Forelimb muscle (tissue), 1 donor: ENCODE data around the gene MYH15. TPM values are rescaled to one million over a fixed set of nuclear protein-coding genes. Genes with fewer than 3 reads are reported as not detected.
"Not testable (repeated sequence)": the region's sequence is repeated elsewhere in the genome, so short reads cannot be mapped to it uniquely, and the experiment has no call there.

ENCODE experiments used
- DNase-seq: peaks from one replicate; pipeline ENCODE4 v3.0.0-alpha.2; 2013; ENCODE audit warnings: low read depth
- polyA plus RNA-seq: library from polyadenylated mRNA; unstranded; fragments of 120-200 nt; gene quantifications from one replicate; pipeline ENCODE4 v1.2.1, GENCODE V29; 2013; ENCODE audit not compliant: insufficient read length

The MYH15 gene
- polyA plus RNA-seq, 1 donor = 0.67 TPM

DNA sequence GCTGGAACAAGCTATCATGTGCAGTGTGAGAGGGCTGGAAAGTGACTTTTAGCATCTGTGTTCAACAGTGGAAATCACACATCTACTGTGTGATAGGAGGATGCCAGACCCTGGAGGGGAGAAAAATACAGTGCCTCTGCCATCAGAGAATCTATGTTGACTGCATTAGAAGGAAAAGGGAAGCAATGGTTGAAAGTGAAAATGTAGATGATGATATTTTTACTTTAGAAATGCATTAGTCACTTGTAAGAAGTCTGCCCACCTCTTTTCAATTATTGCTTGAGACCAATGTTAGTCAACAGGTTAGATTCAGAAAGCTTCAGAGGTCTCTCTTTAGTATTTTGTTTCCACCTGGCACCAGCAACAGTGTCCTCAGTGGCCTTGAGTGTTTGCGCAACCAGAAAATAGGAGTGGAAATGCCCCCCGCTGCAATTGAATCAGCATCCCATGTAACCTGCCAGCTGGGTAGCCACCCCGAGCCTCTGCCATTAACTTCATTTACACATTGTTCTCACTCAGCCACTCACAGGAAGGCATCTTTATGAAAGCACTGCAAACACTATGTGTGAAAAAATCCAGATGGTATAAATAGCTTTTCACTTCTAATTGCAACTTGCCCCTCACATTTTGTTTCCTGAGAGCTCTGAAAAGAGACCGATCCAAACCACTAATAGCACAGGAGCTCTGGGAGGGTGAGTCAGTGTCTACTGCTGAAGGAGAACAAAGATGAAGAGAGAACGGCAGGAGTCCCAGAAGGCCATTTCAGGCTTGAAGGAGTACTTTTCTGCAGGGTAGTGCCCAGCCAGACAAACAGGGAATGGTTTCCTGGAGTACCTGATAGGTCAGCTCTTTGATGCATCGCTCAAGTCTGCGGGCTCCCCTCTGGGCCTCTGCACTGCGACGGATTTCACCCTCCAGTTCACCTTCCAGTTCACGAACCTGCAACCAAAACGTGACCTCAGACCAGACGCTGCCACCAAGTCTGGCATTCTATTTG lies 122.0 kb downstream of the MYH15 start:
- DNase-seq = no peak

DNA sequence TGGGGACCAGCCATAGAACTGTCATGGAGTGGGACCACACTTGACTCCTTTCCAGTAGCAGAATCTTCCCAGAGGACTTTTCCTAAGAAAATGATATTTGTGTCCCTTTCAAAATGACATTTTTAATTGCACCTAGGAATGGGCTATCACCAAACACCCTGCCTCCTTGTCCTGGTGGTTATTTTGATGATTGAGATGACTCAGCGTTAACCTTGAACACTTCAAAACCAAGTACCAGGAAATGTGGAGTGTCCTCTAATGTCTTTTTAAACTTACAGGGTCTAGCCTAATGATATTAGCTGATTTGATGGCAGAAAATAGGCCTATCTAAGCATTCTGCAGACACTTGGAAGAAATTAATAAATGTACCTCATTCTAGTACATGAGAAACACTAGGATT lies 123.3 kb downstream of the MYH15 start:
- no peak for DNase-seq

DNA sequence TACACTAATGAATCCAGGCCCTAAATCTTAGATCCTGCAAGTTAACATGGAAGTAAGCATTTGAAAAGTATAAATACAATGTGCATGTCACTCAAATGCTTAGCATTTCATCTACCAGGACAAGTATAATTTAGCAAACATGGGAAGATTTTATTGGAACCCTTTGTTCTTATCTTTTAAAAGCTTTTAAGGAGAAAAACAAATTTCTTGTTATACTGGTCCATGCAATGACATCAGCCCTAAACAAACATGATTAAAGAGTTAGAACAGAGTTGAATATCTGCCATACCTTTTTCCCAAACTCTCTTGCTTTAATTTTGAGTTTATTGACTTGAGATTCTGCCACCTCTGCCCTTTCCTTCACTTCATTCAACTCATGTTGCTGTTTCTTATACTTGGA lies 127.1 kb downstream of the MYH15 start:
- no peak for DNase-seq

DNA sequence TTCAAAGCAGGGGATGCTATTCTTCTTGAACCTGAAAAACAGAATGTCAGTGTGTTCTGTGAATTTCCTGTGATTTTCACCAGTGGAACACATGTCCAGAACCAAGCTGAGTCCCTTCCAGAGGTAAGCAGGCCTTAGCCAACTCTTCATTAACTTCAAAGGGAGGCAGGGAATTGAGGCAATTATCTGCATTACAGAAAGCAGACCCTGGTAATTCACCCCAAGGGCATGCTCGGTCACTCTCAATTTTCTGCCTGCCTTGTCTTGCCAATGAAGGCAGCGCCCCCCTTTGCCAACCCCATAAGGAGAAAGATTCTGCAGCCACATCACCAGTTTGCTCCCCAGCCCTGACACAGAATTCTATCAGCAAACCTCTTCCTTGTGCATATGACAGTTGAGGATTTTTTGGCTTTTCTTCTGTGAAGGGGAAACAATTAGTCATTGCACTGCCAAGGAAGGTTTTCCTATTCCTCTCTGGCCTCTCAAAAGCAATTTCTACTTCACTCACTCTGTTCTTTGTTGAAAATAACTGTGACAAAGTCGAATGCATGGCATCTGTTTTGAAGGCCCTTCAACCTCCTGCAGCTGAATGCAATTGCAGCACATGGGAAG lies 128.8 kb downstream of the MYH15 start:
- DNase-seq = no peak

DNA sequence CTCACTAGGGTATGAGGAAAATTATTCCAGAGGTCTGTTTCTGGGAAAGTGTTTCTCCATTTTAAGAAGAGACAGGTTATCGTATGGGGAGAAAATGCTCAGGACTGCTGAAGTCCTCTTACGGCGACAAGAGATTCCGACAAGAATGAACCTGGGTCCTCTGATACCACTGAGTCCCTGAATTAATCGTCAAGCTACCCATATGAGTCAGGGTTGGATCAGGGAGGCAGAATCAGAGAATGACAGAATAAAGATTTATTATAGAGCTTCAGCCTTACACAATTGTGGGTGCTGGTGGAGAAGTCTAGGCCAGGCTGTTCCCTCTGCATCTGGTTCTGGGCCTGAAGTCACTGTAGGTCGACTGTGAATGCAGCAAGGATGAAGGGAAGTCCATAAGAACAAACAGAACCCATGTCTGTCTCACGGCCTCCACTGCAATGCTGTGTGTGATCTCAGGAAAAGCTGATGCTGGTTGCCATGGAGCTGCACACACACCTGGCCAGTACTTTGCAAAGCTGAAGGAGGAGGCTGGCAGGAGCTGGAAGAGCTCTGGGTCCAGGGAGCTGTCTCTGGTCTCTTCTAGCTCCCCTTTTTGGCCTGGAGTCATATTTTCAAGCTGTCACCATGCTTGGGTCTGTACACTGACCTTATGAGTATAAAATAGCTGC lies 130.1 kb downstream of the MYH15 start:
- no peak for DNase-seq

DNA sequence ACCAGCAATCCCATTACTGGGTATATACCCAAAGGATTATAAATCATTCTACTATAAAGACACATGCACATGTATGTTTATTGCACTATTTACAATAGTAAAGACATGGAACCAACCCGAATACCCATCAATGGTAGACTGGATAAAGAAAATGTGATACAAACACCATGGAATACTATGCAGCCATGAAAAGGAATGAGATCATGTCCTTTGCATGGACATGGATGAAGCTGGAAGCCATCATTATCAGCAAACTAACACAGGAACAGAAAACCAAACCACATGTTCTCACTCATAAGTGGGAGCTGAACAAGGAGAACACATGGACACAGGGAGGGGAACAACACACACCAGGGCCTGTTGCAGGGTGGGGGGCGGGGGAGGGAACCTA lies 131.4 kb downstream of the MYH15 start:
- not testable (repeated sequence) for DNase-seq

DNA sequence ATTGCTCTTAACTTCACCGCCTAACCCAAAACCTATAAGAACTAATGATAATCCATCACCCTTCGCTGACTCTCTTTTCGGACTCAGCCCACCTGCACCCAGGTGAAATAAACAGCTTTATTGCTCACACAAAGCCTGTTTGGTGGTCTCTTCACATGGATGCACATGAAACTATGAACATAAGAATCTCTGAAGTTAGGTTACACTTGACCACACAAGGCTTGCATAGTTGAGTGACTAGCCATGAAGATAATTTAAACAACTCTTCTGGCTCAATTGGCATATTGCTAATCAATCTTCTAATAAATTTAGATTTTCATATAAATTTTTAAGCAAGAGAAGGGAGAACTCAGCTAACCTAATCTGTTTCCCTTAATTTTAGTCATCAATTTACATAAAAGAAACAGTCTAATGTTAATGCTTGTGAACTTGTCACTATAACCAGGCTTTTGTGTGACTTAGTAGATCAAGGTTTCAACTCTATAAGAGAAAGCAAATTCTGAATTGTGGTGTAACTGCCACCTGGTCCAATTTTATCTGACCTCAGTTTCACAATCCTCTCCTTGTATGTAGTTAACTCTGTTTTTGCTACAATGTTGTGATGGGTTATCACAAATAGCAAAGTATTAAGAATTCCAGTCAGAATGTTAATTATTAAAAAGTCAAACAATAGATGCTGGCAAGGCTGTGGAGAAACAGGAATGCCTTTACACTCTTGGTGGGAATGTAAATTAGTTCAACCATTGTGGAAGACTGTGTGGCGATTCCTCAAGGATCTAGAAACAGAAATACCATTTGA lies 132.0 kb downstream of the MYH15 start:
- DNase-seq = no peak

DNA sequence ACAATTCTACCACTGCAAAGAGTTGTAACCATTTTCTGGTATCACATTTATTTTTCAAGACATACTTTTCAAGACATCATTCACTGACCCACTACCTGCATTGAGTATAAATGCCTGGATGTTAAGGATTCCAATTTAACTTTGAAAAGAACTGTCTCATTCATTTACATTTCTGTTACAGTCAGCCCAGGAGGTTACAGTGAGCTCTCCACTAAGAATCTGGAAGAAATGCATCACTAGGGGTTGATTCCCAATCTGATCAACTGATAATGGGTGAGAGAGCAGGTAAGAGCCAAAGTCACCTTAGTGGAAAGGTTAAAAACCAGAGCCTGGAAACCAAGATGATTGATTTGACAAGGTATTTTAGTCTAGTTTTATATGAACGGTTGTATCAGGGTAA lies 133.0 kb downstream of the MYH15 start:
- no peak for DNase-seq

DNA sequence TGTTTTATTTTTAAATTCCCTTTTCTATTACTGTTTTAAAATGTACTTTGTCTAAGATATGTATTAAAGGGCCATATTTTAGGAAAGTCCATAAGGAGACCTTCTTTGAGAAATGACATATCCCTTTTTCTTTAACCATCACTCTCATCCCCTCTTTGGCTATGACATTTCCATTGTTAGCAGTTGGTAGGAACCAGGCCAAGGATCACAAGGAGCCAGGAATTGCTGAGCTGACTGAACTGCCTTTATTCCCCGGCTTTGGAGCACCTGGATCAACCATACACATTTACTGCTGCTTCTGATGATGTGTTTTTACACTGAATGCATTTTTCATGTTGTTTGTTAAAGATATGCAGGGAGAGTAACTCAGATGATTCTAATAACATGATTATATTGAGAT lies 134.4 kb downstream of the MYH15 start:
- no peak for DNase-seq

DNA sequence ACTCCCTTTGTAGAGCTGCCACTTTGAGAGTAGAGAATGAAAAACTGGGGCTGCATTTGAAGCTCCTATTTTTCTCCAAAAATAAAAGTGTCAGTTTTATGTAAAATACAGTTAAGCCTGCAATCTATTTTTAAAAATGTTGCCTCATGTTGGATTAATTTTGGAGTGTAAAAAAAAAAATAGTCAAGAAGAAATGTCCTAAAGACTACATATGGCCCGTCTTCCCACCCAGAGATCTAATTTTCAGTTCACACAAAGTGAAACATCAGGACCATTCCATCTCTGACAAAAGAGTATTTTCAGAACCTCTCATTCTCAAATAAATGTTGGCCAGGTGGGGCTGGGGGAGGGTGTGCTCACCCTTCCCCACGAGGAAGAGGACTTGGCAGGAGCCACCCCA lies 151.4 kb downstream of the MYH15 start:
- DNase-seq = no peak

DNA sequence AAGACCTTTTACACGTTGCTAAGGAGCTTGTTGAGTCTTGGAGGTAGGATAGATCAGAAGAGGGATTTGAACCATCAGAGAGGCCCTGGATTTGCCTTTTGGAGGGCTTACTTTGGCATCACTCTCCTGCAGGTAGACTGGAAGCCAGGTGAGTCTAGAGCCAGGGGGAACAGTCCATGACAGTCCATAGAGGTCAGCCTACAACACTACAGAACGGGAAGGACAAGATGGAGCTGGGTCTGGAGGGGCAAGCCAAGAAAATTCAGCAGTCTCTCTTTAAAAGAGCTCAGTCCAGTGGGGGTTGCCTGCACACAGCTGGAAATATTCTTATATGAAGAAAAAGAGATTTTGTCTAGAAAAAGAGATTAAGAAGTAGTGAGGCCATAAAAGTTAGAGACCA lies 153.4 kb downstream of the MYH15 start:
- DNase-seq = no peak

DNA sequence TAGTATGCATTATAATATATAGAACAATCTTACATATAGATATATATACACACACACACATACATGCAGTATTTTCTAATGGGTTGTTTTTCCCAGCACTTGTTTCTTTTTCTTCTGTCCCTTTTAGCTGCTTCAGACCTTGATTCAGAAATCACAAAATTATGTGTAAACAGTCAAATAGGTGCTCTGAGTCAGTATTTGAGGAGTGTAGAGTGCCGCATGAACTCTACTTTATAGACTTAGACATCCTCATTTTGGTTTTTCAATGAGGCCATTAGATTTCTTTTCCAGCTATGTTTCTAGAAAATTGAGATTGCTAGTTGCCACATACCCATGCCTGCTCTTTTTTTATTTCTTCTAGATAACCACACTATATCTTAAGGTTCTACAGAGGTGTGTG lies 155.8 kb downstream of the MYH15 start:
- DNase-seq = no peak

DNA sequence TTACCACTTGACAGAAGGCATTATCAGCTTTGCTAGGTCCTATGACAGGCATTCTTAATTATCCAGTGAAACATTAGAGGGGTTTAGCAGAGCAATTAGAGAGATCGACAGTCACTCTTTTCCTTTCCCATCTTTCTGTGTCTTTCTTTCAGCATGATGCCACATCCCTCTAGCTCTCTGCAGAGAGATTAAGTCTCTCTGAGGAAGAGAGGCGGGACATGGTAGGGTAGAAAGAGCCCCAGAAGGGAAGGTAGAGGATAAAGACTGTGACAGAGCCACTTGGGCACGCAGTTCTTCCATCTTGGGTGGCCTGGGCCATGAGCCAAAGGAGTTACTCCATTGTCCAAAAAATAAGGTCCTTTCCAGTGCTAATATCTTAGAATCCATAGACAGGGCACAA lies 158.2 kb downstream of the MYH15 start:
- no peak for DNase-seq

DNA sequence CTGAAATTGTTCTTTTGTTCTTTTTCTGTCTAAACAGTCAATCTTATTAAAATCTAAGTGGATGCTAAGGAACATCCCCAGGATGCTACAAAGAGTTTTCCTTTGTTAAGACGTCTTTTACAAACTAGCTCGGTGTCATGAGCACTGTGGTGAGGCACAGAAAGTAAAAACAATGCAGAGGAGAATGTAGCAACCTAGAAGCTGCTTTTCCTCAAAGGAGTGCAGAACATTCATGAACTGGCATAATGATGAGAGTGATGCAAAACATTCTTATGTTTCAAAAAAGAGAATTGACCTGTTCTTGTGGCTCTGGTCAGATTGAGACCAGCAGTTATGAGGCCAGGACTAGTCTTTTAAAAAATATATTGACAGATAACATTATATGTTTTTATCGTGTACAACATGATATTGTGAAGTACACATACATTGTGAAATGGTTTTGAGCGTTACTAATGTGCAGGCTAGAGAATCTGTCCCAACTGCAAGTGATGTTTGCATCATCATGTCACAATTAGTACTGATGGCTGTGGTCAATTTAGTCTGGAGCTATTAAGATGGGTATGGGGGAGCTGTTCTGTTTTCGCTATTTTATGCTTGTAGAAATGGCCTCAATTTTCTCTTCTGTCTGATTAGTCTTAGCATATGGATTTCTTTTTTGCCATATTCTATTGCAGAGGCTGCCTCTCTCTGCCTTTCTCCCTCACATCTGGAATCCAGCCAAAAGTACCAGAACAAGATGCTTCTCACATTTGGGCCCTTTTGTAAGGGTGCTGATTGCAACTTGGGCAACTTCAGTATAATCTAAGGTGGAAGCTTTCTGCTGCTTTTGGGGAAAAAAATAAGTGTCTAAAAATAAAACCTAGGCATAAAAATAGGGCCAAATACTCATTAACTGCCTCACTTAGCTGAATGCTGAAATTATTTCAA lies 163.8 kb downstream of the MYH15 start:
- DNase-seq = no peak

DNA sequence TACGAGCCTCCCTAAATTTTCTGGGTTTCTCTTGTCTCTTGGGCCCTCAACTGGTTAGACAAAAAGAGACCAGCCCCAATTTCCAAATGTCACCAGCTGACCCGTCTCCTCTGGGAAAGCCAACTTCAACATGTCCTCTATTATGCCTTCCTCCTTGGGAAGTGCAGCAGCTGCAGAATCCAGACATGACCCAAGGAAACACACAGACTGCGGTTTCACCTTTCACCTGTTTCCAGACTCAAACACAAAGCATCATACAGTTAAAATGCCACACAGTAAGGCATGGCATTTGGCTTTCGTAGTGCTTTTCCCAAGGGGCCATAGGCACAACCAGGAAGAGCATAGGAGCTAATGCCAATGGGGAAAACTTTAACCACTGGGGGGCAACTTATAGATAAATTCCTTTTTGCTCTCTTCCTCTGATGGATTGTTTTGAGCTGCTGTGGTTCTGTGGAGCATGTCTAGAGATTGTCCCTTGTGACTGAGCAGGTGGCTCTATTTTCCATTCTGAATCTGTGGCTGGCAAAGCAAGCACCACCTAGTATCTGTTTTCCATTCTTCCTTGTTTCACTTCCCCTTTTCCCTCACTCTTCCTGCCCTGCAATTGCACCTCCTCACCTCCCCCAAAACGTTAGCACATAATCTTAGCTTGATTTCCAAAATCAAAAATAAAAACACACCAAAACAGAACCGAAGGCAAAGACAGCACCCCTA lies 164.7 kb downstream of the MYH15 start:
- no peak for DNase-seq

DNA sequence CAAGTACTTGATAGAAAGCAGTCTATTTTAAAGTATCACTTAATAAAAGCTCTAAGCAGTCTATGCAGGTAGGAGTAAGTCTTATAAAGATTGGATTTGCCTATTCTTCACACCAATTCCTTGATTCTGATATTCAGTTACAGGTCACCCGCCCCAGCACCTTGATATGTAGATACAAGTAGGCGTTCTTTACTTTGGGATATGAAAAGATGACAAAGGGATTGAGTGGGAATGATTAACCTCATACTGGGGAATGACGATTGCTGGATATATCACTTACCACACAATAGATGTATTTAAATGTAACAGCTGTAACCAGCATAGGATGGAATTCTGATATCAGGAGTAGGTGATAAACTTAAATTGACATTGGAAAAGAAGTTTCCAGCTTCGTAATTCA lies 166.9 kb downstream of the MYH15 start:
- DNase-seq = no peak

DNA sequence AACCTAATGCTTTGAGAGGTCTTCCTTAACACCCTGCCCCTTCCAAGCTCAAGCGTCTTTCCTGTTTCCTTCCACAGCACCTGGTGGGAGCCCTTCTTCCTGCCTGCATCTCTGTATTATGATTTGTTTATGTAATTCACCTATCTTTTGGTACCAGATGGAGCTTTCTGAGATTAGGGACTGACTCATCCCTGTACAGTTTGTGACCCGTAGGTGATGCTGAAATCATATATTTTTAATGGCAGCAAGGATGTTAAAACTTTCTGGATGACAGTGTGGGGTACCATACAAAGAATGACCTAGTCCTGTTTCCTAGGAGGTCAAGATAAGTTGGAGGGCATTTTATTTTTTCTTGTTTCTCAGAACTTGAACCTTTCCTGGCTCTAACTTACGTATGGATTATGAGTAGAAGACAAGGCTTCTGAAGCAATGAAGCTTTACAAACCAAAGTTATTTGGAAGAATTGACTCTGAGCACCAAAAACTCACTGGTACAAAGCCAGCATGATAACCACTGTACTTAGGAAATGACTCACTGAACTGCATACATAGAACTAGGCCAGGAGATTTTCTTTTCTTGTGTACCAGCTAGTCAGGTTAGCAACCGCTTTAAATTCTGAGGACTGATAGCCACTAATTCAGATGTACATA lies 167.4 kb downstream of the MYH15 start:
- DNase-seq = no peak

DNA sequence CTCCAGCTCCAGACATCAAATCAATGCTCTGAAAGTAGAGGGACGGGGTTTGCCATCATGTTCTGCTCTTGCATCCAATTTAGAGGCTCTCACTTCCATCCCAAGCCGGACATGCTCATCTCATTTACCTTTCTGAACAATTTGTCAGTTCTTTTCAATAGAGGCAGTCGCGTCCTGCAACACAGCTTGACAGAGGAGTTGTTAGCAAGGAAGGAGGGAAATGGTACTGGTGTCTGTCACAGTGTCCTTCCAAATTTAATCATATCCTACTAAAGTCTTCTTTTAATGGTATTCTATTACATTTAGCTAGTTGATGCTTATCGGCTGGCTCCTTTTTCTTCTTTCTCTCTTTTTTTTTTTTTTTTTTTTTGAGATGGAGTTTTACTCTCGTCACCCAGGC lies 168.5 kb downstream of the MYH15 start:
- no peak for DNase-seq

DNA sequence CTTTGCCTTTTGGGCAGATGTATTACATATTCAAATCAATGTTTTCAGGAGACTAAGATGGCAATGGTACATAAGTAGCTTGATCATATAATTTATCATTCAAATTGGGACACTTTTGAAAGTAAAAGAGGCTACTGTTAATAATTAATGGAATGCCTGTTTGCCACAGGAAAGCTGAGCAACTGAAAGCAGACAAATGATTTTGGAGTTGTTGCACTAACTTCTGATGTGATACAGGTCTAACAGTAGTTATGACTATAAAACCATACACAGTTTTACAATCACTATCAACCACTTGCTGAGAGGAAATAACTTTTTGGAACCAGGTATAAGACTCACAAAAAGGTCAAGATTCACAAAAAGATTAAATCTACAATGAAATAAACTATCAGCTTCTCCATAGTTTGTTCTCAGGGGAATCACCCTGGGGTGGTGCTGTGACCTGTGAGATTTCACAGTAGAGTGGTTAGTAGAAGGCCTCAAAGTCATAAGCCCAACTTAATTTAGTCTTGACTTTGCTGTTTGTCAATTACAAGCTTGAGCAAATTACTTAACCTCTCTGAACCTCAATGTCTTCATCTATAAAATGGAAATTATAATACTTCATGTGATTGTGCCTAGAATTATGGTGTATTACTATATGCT lies 171.4 kb downstream of the MYH15 start:
- no peak for DNase-seq
